Kasumi-1 (cell line): ENCODE measurements around the gene AK8.
"Not testable (repeated sequence)": the region's sequence is repeated elsewhere in the genome, so short reads cannot be mapped to it uniquely, and the experiment has no call there.

Experiments used
- DNase-seq, 2 experiments: peaks; one replicate each; lab custom pipeline; 2025; lab: John Stamatoyannopoulos, UW

AK8 gene

DNA sequence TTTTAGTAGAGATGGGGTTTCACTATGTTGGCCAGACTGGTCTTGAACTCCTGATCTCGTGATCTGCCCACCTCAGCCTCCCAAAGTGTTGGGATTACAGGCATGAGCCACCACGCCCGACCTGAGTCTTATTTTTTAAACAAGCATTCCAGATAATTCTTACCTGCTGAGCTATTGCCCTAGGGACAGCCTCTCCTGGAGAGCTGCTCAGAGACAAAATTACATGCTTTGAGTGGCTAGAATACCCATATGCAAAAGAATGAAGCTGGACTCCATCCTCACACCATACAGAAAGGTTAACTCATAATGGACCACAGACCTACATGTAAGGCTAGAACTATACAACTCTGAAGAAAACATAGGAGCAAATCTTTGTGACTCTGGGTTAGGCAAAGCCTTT lies 166.2 kb downstream of the AK8 start:
- DNase-seq: no peak

DNA sequence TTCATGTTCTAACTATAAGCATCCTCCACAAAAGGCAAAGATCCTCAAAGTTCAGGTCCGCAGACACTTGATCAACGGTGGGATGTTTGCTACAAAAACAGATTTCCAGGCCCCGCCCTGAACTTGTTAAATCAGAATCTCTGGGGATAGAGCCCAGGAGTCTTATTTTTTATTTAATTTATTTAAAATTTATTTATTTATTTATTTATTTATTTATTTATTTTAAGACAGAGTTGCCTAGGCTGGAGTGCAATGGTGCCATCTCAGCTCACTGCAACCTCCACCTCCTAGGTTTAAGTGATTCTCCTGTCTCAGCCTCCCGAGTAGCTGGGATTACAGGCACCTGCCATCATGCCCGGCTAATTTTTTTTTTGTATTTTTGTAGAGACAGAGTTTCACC lies 166.9 kb downstream of the AK8 start:
- DNase-seq: not testable (repeated sequence)

GRCh38 chr9:132710333-132710732 lies 167.8 kb downstream of the AK8 start:
- no peak for DNase-seq

GRCh38 chr9:132708769-132709430 lies 169.2 kb downstream of the AK8 start:
- no peak for DNase-seq

DNA sequence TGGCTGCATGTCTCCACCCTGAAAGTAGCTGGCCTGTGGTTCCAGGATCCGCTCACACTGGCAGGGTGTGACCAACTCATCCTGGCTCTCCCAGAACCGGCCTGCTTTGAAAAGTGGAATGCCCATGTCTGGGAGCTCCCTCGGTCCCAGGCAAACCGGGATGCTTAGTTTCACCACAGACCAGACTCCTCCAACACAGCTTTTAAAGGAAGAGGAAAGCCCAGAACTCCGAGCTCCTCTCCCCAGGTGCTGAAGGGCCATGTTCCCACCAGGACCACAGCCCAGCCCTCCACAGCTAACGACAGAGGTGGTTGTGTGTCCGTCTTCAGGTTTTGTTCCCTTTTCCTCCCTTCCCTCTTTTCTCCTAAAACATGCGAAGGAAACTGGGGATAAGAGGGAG lies 169.8 kb downstream of the AK8 start:
- DNase-seq: no peak

- DNase-seq: no peak
Observed at GRCh38 chr9:132703336-132703735, 174.7 kb downstream of the AK8 start.

DNA sequence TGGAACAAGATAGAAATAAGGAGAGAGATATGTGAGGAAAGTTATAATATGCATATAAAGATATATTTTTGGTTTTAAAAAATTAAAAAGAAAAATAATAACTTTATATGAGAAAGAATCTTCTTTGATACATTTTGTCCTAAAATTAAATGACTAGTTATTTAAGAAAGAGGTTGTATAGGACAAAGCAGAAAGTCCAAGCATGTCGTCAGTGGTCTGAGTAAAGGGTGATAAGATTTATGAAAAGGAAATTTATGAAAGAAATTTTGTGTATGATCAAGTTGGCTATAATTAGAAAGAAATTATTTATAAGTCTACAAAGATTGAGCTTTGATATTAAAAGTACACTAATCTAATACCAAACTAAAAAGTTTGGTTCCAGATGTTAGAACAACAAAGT lies 175.8 kb downstream of the AK8 start:
- peak; percentile 0 to 7 for DNase-seq

DNA sequence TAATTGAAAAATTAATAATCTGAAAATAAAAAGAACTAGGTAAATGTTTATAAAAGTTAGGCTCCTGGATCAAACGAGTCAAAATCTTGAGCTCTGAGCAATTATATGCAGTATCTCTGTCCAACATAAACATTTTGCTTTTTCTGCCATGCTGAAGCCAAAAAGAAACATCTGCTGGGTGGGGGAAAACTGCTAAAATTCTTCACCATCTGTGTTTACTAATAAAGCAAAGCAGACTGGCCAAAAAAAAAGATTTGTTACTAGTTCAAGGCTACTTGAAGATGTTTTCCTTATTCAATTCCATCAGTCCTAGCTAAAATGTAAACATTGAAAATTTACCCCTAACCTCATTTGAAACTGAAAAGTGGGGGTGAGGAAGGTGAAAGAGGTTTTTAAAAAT lies 178.1 kb downstream of the AK8 start:
- DNase-seq: no peak

GRCh38 chr9:132698989-132699388 lies 179.1 kb downstream of the AK8 start:
- DNase-seq: no peak

- DNase-seq: peak; percentile 5 to 23
Observed at GRCh38 chr9:132697230-132697629, 180.9 kb downstream of the AK8 start.

DNA sequence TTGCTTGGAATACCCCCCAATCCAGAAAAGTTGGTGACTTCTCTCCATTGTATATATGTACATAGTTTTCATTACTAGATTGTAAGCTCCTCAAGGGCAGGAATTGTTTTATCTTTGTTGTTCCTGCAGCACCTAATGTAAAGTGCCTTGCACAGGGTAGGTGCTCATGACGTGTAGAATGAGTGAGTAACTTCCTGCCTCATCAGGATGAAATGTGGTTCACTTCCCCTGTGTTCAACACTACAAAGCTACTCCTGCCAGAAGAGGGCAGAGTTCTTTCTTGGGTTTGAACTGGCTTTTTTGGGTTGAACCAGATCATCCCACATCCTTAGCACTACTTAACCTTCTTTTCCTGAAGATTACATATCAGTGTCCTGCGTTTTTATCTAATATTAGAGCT lies 183.9 kb downstream of the AK8 start:
- DNase-seq: peak; percentile 40 to 56

- DNase-seq: no peak
Observed at GRCh38 chr9:132690696-132691095, 187.4 kb downstream of the AK8 start.

GRCh38 chr9:132683873-132684272 lies 194.2 kb downstream of the AK8 start:
- DNase-seq: no peak

DNA sequence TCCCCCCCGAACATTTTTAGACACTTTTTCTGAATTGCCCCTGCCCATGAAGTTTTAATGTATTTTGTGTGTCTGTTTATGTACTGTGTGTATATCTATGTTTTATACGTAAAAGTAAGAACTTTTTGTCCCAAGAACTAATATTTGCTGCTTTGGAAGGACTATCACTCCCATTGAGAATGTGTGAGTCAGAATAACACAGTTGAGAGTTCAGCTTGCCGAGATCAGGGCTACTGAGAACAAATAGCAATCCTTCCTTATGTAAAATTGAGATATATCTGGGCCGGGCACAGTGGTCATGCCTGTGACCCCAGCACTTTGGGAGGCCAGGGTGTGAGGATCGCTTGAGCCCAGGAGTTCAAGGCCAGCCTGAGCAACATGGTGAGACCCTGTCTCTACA lies 196.5 kb downstream of the AK8 start:
- no peak for DNase-seq

DNA sequence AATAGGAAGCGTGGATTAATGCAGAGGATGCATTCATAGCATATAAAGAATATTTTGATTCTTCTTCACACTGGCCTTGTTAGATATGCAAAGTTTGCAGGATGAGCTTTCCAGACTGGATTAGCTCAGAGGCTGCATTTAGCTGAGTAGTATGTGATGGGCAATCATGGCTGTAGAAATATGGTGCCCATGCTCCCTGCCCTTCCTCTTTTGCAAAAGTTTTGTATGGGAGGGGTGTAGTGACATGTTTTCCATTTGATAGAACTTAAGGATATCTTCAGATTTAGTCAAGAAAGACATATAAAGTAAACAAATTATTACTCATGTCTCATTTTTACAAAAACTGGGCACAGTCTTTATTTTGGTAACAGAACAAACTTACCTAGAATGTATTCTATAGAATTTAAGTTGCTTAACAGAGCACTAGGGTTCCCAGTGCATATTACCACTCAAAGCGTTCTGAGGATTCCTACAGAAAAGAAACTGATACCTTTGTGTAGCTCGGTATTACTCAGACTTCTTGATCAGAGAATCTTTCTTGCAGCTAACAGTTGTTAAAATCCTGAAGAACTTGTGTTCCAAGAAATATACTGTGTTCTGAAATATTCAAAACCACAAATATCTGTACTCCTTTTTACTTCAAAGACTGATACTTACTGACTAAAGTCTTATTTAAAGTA lies 198.0 kb downstream of the AK8 start:
- DNase-seq: no peak

DNA sequence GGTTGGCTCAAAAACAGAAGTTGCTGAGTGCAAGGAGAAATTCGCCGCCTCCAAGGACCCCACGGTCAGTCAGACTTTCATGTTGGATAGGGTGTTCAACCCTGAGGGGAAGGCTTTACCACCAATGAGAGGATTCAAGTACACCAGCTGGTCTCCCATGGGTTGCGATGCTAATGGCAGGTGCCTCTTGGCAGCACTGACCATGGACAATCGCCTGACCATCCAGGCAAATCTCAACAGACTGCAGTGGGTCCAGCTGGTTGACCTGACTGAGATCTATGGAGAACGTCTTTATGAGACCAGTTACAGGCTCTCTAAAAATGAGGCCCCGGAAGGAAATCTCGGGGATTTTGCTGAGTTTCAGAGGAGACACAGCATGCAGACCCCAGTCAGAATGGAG lies 200.1 kb downstream of the AK8 start:
- DNase-seq: no peak
